Tibial artery (tissue), 4 donors: ENCODE results near the gene TMIE.
A peak's percentile ranks its signal among the peaks of the same experiment; 100 is the strongest.

Experiments used
- DNase-seq, 2 donors: peaks; one replicate each; pipeline ENCODE4 v3.0.0-alpha.2; 2019
- H3K27ac ChIP-seq, 2 donors: fragments of 200-600 bp; sonication (generic) in 1 of 2; 1 replicate in 1 of 2; 2 replicates in 1 of 2; pipeline ENCODE4 v1.5.1; 2018 to 2019; ENCODE audit warnings: mild to moderate bottlenecking in 1 of 2
- H3K27me3 ChIP-seq, 2 donors: fragments of 200-600 bp; sonication (generic) in 1 of 2; one replicate each; pipeline versions ENCODE4 v1.5.1 to v1.6.0; 2016 to 2019
- H3K36me3 ChIP-seq, 3 donors: fragments of 200-600 bp; sonication (generic) in 2 of 3; one replicate each; pipeline ENCODE4 v1.5.1; 2016 to 2019; ENCODE audit warnings: mild to moderate bottlenecking in 2 of 3
- H3K4me1 ChIP-seq, 4 donors: fragments of 200-600 bp; sonication (generic) in 2 of 4; 1 replicate in 3 of 4; 2 replicates in 1 of 4; pipeline ENCODE4 v1.5.1; 2016 to 2019
- H3K4me3 ChIP-seq, 2 donors: fragments of 200-600 bp; sonication (generic) in 1 of 2; 1 replicate in 1 of 2; 2 replicates in 1 of 2; pipeline ENCODE4 v1.5.1; 2018 to 2019; ENCODE audit warnings: mild to moderate bottlenecking in 2 of 2
- H3K9me3 ChIP-seq, 3 donors: fragments of 200-600 bp; sonication (generic) in 1 of 3; one replicate each; pipeline ENCODE4 v1.5.1; 2016 to 2019
- CTCF ChIP-seq, 2 experiments: fragments of 200-600 bp in 1 of 2; fragments of 450-650 bp in 1 of 2; IDR thresholded peaks; one replicate each; pipeline ENCODE4 v1.5.1; 2017 to 2019; ENCODE audit warnings: antibody characterized with exemption in 2 of 2, mild to moderate bottlenecking in 1 of 2, moderate library complexity in 1 of 2
- intact Hi-C: fragments of 100-400 bp; cut with DNase I; formaldehyde crosslinking; loops from one replicate; pipeline ENCODE4 v1.15.0; 2023; ENCODE audit warnings: low total_unique reads

The TMIE gene

GRCh38 chr3:46693892-46694226 lies 7.3 kb upstream of the TMIE start:
- H3K27me3 ChIP-seq, result no peaks in the 10 kb centered on the region
- peaks cover 8 to 74% (median 63%) of the 10 kb centered on the region in 4 donors for H3K4me1 ChIP-seq
- H3K27ac ChIP-seq, result peak overlapping the region; percentile 94 to 97
- DNase-seq, result peak in 1 of 2 donors; percentile 33
- peaks cover 0 to under 1% (median 0%) of the 10 kb centered on the region in 3 donors for H3K36me3 ChIP-seq
- no peaks in the 10 kb centered on the region for H3K9me3 ChIP-seq
- no peak for TF ChIP-seq CTCF (IDR thresholded peaks at IDR 0.05)
- intact Hi-C loops, result loop anchor here (10.0 kb wide), 1 partner anchor 709 kb away; no protein-coding TSS in a partner anchor
- peak overlapping the region; percentile 74 to 83 for H3K4me3 ChIP-seq

GRCh38 chr3:46694520-46694919 lies 6.7 kb upstream of the TMIE start:
- intact Hi-C loops, result loop anchor here (10.0 kb wide), 1 partner anchor 710 kb away; no protein-coding TSS in a partner anchor
- no peaks in the 10 kb centered on the region for H3K36me3 ChIP-seq
- DNase-seq, result no peak
- no peaks in the 10 kb centered on the region for H3K27me3 ChIP-seq
- no peak for TF ChIP-seq CTCF (IDR thresholded peaks at IDR 0.05)
- peaks cover 8 to 74% (median 66%) of the 10 kb centered on the region in 4 donors for H3K4me1 ChIP-seq
- no peaks in the 10 kb centered on the region for H3K9me3 ChIP-seq
- no peak overlapping the region for H3K4me3 ChIP-seq
- H3K27ac ChIP-seq, result peak overlapping the region; percentile 94 to 97

GRCh38 chr3:46695177-46695961 lies 5.8 kb upstream of the TMIE start:
- intact Hi-C loops, result loop anchor here (10.0 kb wide), 1 partner anchor 711 kb away; no protein-coding TSS in a partner anchor
- H3K27me3 ChIP-seq, result no peaks in the 10 kb centered on the region
- peak overlapping the region; percentile 94 to 97 for H3K27ac ChIP-seq
- no peak for TF ChIP-seq CTCF (IDR thresholded peaks at IDR 0.05)
- no peak overlapping the region for H3K4me3 ChIP-seq
- peak; percentile 80 to 86 for DNase-seq
- no peaks in the 10 kb centered on the region for H3K36me3 ChIP-seq
- H3K9me3 ChIP-seq, result no peaks in the 10 kb centered on the region
- peaks cover 8 to 79% (median 71%) of the 10 kb centered on the region in 4 donors for H3K4me1 ChIP-seq

GRCh38 chr3:46695962-46696894 lies 5.0 kb upstream of the TMIE start:
- Histone ChIP-seq H3K36me3 (no peaks in the 10 kb centered on the region), H3K4me1 (peaks cover 8 to 79% (median 72%) of the 10 kb centered on the region in 4 donors), H3K27me3 (no peaks in the 10 kb centered on the region), H3K4me3 (no peak overlapping the region), H3K9me3 (no peaks in the 10 kb centered on the region), H3K27ac (peak overlapping the region; percentile 94 to 97)
- intact Hi-C loops, result loop anchor here (10.0 kb wide), 1 partner anchor 711 kb away; no protein-coding TSS in a partner anchor
- peak; percentile 22 to 45 for TF ChIP-seq CTCF (IDR thresholded peaks at IDR 0.05)
- DNase-seq, result peak; percentile 57 to 92

GRCh38 chr3:46699676-46700523 lies 1.3 kb upstream of the TMIE start:
- intact Hi-C loops, result loop anchor here (10.0 kb wide), 3 partner anchors 155 to 715 kb away; no protein-coding TSS in a partner anchor
- peak; percentile 75 to 83 for DNase-seq
- H3K27ac ChIP-seq, result peak overlapping the region; percentile 29

More at GRCh38 chr3:46699676-46700523, 1.3 kb upstream of the TMIE start:
- peaks cover 8 to 55% (median 49%) of the 10 kb centered on the region in 4 donors for H3K4me1 ChIP-seq
- H3K4me3 ChIP-seq, result no peak overlapping the region
- H3K36me3 ChIP-seq, result no peaks in the 10 kb centered on the region
- TF ChIP-seq CTCF (IDR thresholded peaks at IDR 0.05), result no peak
- no peaks in the 10 kb centered on the region for H3K9me3 ChIP-seq
- no peaks in the 10 kb centered on the region for H3K27me3 ChIP-seq
